Measurements from ENCODE around the gene ODAD3.

The ODAD3 gene

GRCh38 chr19:11475861-11476260, 40.9 kb upstream of the ODAD3 start:
- no peak for TF ChIP-seq SIN3A (IDR thresholded peaks at IDR 0.05; ENCODE audit: borderline replicate concordance, insufficient read depth, low read length)
- TF ChIP-seq FOXP2 (optimal IDR thresholded peaks at IDR 0.05; ENCODE audit: borderline replicate concordance, extremely low read depth, extremely low read length, insufficient read depth): no peak
- TF ChIP-seq REST (IDR thresholded peaks at IDR 0.05; ENCODE audit: insufficient read depth in 1 of 2, low read depth in 2 of 2, low read length in 2 of 2): no peak
- TF ChIP-seq POLR2AphosphoS5 (IDR thresholded peaks at IDR 0.05; ENCODE audit: low read depth, low read length): no peak
- no peak for TF ChIP-seq TAF1 (IDR thresholded peaks at IDR 0.05; ENCODE audit: borderline replicate concordance, insufficient read depth, low read length)

- no peak for TF ChIP-seq REST (IDR thresholded peaks at IDR 0.05; ENCODE audit: insufficient read depth in 1 of 2, low read depth in 2 of 2, low read length in 2 of 2)
- TF ChIP-seq TAF1 (IDR thresholded peaks at IDR 0.05; ENCODE audit: borderline replicate concordance, insufficient read depth, low read length): no peak
- TF ChIP-seq SIN3A (IDR thresholded peaks at IDR 0.05; ENCODE audit: borderline replicate concordance, insufficient read depth, low read length): no peak
- no peak for TF ChIP-seq FOXP2 (optimal IDR thresholded peaks at IDR 0.05; ENCODE audit: borderline replicate concordance, extremely low read depth, extremely low read length, insufficient read depth)
- no peak for TF ChIP-seq POLR2AphosphoS5 (IDR thresholded peaks at IDR 0.05; ENCODE audit: low read depth, low read length)
Measured at GRCh38 chr19:11473725-11474124, 38.8 kb upstream of the ODAD3 start.

- TF ChIP-seq TAF1 (IDR thresholded peaks at IDR 0.05; ENCODE audit: borderline replicate concordance, insufficient read depth, low read length) (no peak), FOXP2 (optimal IDR thresholded peaks at IDR 0.05; ENCODE audit: borderline replicate concordance, extremely low read depth, extremely low read length, insufficient read depth) (no peak), REST (IDR thresholded peaks at IDR 0.05; ENCODE audit: insufficient read depth in 1 of 2, low read depth in 2 of 2, low read length in 2 of 2) (no peak), POLR2AphosphoS5 (IDR thresholded peaks at IDR 0.05; ENCODE audit: low read depth, low read length) (no peak), SIN3A (IDR thresholded peaks at IDR 0.05; ENCODE audit: borderline replicate concordance, insufficient read depth, low read length) (no peak)
Measured at GRCh38 chr19:11465600-11465999, 30.7 kb upstream of the ODAD3 start.

GRCh38 chr19:11464333-11465265, 29.7 kb upstream of the ODAD3 start:
- TF ChIP-seq REST (IDR thresholded peaks at IDR 0.05; ENCODE audit: insufficient read depth in 1 of 2, low read depth in 2 of 2, low read length in 2 of 2) (no peak), FOXP2 (optimal IDR thresholded peaks at IDR 0.05; ENCODE audit: borderline replicate concordance, extremely low read depth, extremely low read length, insufficient read depth) (no peak), TAF1 (IDR thresholded peaks at IDR 0.05; ENCODE audit: borderline replicate concordance, insufficient read depth, low read length) (no peak), SIN3A (IDR thresholded peaks at IDR 0.05; ENCODE audit: borderline replicate concordance, insufficient read depth, low read length) (no peak), POLR2AphosphoS5 (IDR thresholded peaks at IDR 0.05; ENCODE audit: low read depth, low read length) (no peak)
